Naive thymus-derived CD8-positive, alpha-beta T cell (primary cell): ENCODE data around the gene LTA. TPM values are rescaled to one million over a fixed set of nuclear protein-coding genes. Genes with fewer than 3 reads are reported as not detected.
A peak's percentile ranks its signal among the peaks of the same experiment; 100 is the strongest.

Experiments used
- ATAC-seq, 2 donors: fragments of 150-1000 bp; cut with Tn5 transposase in 1 of 2; sonication (Bioruptor Pico), chemical (Tn5 transposase) in 1 of 2; 1 replicate in 1 of 2; 2 replicates in 1 of 2; pipeline ENCODE4 v1.10.0; 2021; ENCODE audit warnings: mild to moderate bottlenecking in 2 of 2, moderate library complexity in 2 of 2
- POLR2A ChIA-PET: fragments of 350-600 bp; sonication (Branson Sonifier 250); formaldehyde crosslinking; loops from one replicate; lab custom pipeline; 2021; ENCODE audit warnings: antibody characterized with exemption; lab: Charles Lee
- DNase-seq, 10 donors: peaks; one replicate each; pipeline versions ENCODE4 v3.0.0 to v3.0.0-alpha.2; 2020 to 2022
- H3K27ac Mint-ChIP-seq, 10 donors: one replicate each; pipeline ENCODE4 v1.8.0; 2020 to 2022; ENCODE audit warnings: mild to moderate bottlenecking in 10 of 10, mixed read lengths in 10 of 10, moderate library complexity in 4 of 10, inconsistent platforms in 1 of 10
- H3K27me3 Mint-ChIP-seq, 5 donors: one replicate each; pipeline ENCODE4 v1.8.0; 2021 to 2022; ENCODE audit warnings: mixed read lengths in 5 of 5
- H3K36me3 Mint-ChIP-seq, 3 donors: one replicate each; pipeline ENCODE4 v1.8.0; 2020 to 2022; ENCODE audit warnings: mixed read lengths in 3 of 3, mild to moderate bottlenecking in 2 of 3, inconsistent platforms in 1 of 3
- H3K4me1 Mint-ChIP-seq, 4 donors: one replicate each; pipeline ENCODE4 v1.8.0; 2021 to 2022; ENCODE audit warnings: mixed read lengths in 4 of 4
- H3K4me3 Mint-ChIP-seq, 10 donors: one replicate each; pipeline ENCODE4 v1.8.0; 2020 to 2022; ENCODE audit warnings: mild to moderate bottlenecking in 10 of 10, mixed read lengths in 10 of 10, moderate library complexity in 6 of 10, inconsistent platforms in 1 of 10
- H3K9me3 Mint-ChIP-seq, 9 donors: one replicate each; pipeline ENCODE4 v1.8.0; 2020 to 2022; ENCODE audit warnings: mixed read lengths in 9 of 9, mild to moderate bottlenecking in 3 of 9, inconsistent platforms in 1 of 9, moderate library complexity in 1 of 9
- polyA plus RNA-seq, 3 donors: library from polyadenylated mRNA; unstranded; fragments of 300-500 nt; fragmentation: Illumina TruSeq; gene quantifications; one replicate each; pipeline ENCODE4 v1.2.3, GENCODE V29; 2021
- total RNA-seq, 8 experiments: library from RNA in 2 of 8; stranded (reverse) in 2 of 8; gene quantifications; one replicate each; pipeline ENCODE4 v1.2.3 and lab custom pipeline; 2021 to 2026

Gene LTA
- total and polyA plus RNA-seq, 5 experiments from 2014 or later: 11.0 to 40.1 (median 16.2) TPM

DNA sequence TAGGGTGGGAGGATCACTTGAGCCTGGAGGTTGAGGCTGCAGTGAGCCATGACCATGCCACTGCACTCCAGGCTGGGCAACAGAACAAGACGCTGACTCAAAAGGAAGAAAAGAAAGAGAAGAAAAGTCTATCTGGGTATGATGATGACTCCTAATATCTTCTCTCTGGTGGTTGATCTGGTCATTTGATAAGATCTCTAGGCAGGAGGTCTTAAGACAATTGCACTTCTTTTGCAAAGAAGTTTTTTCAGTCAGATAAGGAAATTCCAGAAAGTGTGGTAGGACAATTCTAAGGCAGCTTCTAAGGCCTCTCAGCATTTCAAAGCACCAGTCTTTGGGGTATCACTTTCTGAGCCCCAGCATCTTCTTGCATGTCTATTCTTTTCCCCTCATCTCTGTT lies 35.2 kb downstream of the LTA start:
- Mint-ChIP-seq H3K27me3 (peaks cover 0 to 1% (median 0%) of the 10 kb centered on the region in 5 donors), H3K27ac (no peak overlapping the region), H3K4me1 (peaks cover 0 to 2% (median 0%) of the 10 kb centered on the region in 4 donors), H3K4me3 (no peak overlapping the region), H3K9me3 (no peaks in the 10 kb centered on the region), H3K36me3 (no peaks in the 10 kb centered on the region)
- DNase-seq (no peak), ATAC-seq (no peak)
- POLR2A ChIA-PET: interaction anchor here (0.7 to 1.2 kb wide), 2 partner anchors 22 to 37 kb away, joined by 3 to 9 read pairs; no protein-coding TSS in a partner anchor

DNA sequence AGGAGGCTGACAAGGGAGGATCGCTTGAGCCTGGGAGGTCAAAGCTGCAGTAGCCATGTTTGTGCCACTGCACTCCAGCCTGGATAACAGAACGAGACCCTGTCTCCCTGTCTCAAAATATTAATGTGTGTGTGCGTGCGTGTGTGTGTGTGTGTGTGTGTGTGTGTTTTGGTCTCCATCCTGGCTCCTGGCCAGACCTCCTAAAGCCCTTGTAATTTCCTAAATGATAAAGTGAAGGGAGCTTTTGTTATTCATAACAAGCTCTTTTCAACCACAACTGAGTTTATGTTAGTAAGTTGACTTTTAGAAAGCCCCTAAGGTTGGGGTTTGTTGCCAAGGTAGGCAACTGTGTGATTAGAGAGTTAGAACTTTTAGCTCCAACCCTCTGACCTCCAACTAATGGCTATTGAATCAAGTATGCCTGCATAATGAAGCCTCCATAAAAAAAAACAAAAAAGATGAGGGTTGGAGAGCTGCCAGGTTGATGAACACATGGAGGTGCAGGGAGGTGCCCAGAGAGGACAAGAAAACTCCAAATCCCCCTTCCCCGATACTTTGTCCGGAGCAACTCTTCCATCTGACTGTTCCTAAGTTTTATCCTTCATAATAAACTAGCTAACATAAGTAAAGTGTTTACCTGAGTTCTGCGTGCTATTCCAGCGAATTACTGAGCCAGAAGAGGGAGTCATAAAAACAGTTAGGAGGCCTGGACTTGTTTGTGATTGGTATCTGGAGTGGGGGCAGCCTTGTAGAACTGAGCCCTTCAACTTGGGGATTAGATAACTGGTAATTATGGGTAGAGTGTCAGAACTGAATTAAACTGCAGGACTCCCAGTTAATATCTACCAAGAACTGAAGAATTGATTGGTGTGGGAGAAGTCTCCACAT lies 37.7 kb downstream of the LTA start:
- DNase-seq: no peak
- no peak overlapping the region for H3K4me3 Mint-ChIP-seq
- ATAC-seq: no peak
- no peaks in the 10 kb centered on the region for H3K27me3 Mint-ChIP-seq
- no peaks in the 10 kb centered on the region for H3K9me3 Mint-ChIP-seq
- POLR2A ChIA-PET: interaction anchor here (0.6 to 0.9 kb wide), 3 partner anchors 60 to 144 kb away, joined by 3 to 4 read pairs (median 3); partner anchors contain the start of gene NFKBIL1
- H3K4me1 Mint-ChIP-seq: peaks cover 4 to 11% (median 8%) of the 10 kb centered on the region in 4 donors
- H3K27ac Mint-ChIP-seq: peak overlapping the region in 1 of 10 donors; percentile 42
- no peaks in the 10 kb centered on the region for H3K36me3 Mint-ChIP-seq

DNA sequence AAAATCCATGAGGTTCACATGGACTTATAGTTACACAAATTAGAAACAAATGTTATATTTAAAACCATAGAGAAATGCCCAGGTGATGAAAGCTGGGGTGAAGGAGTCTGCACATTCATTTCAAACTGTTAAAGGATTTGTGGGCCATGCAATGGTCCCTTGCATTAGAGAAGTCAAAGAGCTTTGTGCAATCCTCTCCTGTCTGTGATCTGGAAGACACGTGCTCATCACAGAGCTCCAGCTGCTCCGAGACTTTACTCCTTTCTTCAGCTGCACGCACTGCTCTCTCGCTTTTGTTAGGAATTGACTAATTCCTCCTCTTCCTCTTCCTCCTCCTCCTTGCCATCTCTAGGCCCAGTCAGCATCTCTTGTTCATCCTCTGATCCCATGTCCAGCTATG lies 38.9 kb downstream of the LTA start:
- Mint-ChIP-seq H3K9me3 (no peaks in the 10 kb centered on the region), H3K36me3 (no peaks in the 10 kb centered on the region), H3K4me1 (peaks cover 14 to 23% (median 20%) of the 10 kb centered on the region in 4 donors), H3K27ac (peak overlapping the region in 2 of 10 donors; percentile 34 to 66), H3K4me3 (no peak overlapping the region), H3K27me3 (no peaks in the 10 kb centered on the region)
- DNase-seq (no peak), ATAC-seq (no peak)
- POLR2A ChIA-PET: no interaction called here

DNA sequence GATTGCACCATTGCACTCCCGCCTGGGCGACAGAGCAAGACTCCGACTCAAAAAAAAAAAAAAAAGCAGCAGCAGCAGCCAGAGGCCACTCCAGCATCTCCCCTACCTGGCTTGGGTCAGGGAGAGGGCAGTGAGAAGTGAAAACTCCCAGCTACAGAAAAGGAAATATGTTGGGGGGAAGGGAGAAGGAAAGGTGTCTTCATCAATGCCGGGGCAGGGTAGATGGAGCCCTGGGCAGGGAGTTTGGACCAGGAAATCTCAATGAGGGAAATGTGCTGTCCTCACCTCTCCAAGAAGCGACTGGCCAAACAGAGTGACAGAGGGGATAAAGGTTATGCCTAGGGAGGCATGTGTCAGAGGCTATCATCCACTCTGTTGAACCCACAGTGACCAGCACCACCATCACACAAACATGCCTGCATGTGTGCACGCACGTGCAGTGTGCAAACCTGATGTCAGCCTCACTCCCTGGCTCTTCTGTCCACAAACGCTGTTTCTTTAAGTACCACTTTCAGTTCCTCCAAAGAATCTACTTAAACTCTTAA lies 42.1 kb downstream of the LTA start:
- Mint-ChIP-seq H3K9me3 (no peaks in the 10 kb centered on the region), H3K4me3 (peak overlapping the region in 3 of 10 donors; percentile 79 to 90 (median 82)), H3K27me3 (no peaks in the 10 kb centered on the region), H3K36me3 (no peaks in the 10 kb centered on the region), H3K27ac (peak overlapping the region in 9 of 10 donors; percentile 48 to 97 (median 91)), H3K4me1 (peaks cover 22 to 41% (median 33%) of the 10 kb centered on the region in 4 donors)
- ATAC-seq: no peak
- no peak for DNase-seq
- POLR2A ChIA-PET: interaction anchor here (0.6 to 1.0 kb wide), 3 partner anchors 21 to 315 kb away, joined by 3 to 5 read pairs (median 4); partner anchors contain the start of genes BAG6 and NCR3

GRCh38 chr6:31614684-31615578 lies 42.8 kb downstream of the LTA start, which contains the start of gene AIF1:
Gene AIF1, plus strand, starts transcription at chr6:31615234. Its CDS starts 96 bp downstream, at chr6:31615330.
- Mint-ChIP-seq H3K36me3 (no peaks in the 10 kb centered on the region), H3K4me1 (peaks cover 20 to 45% (median 36%) of the 10 kb centered on the region in 4 donors), H3K27me3 (no peaks in the 10 kb centered on the region), H3K9me3 (no peaks in the 10 kb centered on the region), H3K27ac (peak within 1 kb of the TSS; percentile 86 to 97 (median 92)), H3K4me3 (peak within 1 kb of the TSS; percentile 70 to 90 (median 84))
- ATAC-seq (no peak), DNase-seq (no peak)
- POLR2A ChIA-PET: interaction anchor here (0.6 to 1.4 kb wide), 8 partner anchors 17 to 315 kb away, joined by 3 to 5 read pairs (median 4); partner anchors contain the start of genes BAG6 and NCR3

- DNase-seq (peak in 8 of 10 donors; percentile 34 to 56 (median 43)), ATAC-seq (no peak)
- H3K9me3 Mint-ChIP-seq: no peaks in the 10 kb centered on the region
- peak overlapping the region; percentile 86 to 97 (median 92) for H3K27ac Mint-ChIP-seq
- H3K36me3 Mint-ChIP-seq: no peaks in the 10 kb centered on the region
- POLR2A ChIA-PET: interaction anchor here (0.9 to 1.5 kb wide), 6 partner anchors 18 to 57 kb away, joined by 3 to 5 read pairs (median 4); partner anchors contain the start of genes BAG6, C6orf47 and LTB
- peak overlapping the region; percentile 70 to 90 (median 84) for H3K4me3 Mint-ChIP-seq
- no peaks in the 10 kb centered on the region for H3K27me3 Mint-ChIP-seq
- H3K4me1 Mint-ChIP-seq: peaks cover 22 to 49% (median 38%) of the 10 kb centered on the region in 4 donors
These were observed 43.7 kb downstream of the LTA start for GRCh38 chr6:31615748-31616147.

GRCh38 chr6:31617010-31617409 lies 44.9 kb downstream of the LTA start:
- Mint-ChIP-seq H3K4me3 (peak overlapping the region; percentile 11 to 90 (median 82)), H3K36me3 (peaks cover 0 to 2% (median under 1%) of the 10 kb centered on the region in 3 donors), H3K4me1 (peaks cover 29 to 59% (median 48%) of the 10 kb centered on the region in 4 donors), H3K9me3 (no peaks in the 10 kb centered on the region), H3K27ac (peak overlapping the region; percentile 86 to 97 (median 92)), H3K27me3 (no peaks in the 10 kb centered on the region)
- DNase-seq (no peak), ATAC-seq (no peak)
- POLR2A ChIA-PET: interaction anchor here (0.7 to 1.8 kb wide), 7 partner anchors 35 to 1356 kb away, joined by 3 to 9 read pairs (median 4); partner anchors contain the start of genes BAG6, C6orf47, LTB and MICB

- H3K4me1 Mint-ChIP-seq: peaks cover 31 to 60% (median 46%) of the 10 kb centered on the region in 4 donors
- POLR2A ChIA-PET: interaction anchor here (0.5 to 4.4 kb wide), 11 partner anchors 9 to 215 kb away, joined by 3 to 49 read pairs (median 4); partner anchors contain the start of genes BAG6, C6orf47, CSNK2B and DDX39B
- no peaks in the 10 kb centered on the region for H3K9me3 Mint-ChIP-seq
- peaks cover 0 to 30% (median 6%) of the 10 kb centered on the region in 3 donors for H3K36me3 Mint-ChIP-seq
- H3K27ac Mint-ChIP-seq: peak overlapping the region; percentile 95 to 100 (median 98)
- H3K4me3 Mint-ChIP-seq: peak overlapping the region; percentile 77 to 99 (median 94)
- ATAC-seq: peak; percentile 83
- DNase-seq: peak; percentile 88 to 97 (median 96)
- no peaks in the 10 kb centered on the region for H3K27me3 Mint-ChIP-seq
These were observed 47.9 kb downstream of the LTA start for GRCh38 chr6:31619805-31620585.

DNA sequence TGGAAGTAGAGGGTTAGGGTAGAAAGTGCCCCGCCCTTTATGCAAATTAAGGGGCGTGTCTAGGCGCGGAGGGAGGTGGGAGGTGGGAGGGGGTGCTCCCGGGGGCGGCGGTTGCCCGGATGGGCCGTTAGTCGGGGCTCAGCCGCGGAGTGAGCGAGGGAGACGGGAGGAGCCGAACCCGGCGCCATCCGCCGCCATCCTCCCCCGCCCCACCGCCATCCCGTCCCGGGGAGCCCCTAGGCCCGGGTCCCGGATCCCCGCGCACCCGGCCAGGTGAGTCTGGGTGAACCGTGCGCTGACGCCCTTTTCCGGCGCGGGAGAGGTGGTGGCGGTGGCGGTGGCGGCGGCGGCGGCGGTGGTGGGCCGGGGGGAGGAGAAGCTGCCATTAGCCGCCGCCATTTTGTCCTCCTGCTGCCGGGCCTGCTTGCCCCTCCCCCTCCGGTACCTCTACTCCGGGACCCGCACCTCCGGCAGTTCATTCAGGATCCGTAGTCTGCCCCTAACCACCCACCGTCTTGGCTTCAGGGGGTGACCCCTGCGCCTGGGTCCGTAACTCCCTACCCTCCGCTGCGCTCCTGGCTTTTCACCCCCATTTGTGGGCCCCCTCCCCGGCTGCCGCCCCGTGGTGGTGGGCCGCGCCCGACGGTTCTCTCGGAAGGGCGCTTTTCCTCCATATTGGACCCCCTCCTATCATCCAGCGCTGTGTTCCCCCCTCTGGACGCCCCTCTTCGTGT lies 48.7 kb downstream of the LTA start, which contains the start of gene PRRC2A:
TSS of gene PRRC2A (plus strand) at position 130 of the 734 bp plus-strand sequence. CDS start 2,075 bp downstream, outside the sequence.
- Mint-ChIP-seq H3K27ac (peak within 1 kb of the TSS; percentile 95 to 100 (median 98)), H3K27me3 (no peaks in the 10 kb centered on the region), H3K4me3 (peak within 1 kb of the TSS; percentile 77 to 99 (median 94)), H3K9me3 (no peaks in the 10 kb centered on the region), H3K4me1 (peaks cover 25 to 52% (median 39%) of the 10 kb centered on the region in 4 donors), H3K36me3 (peaks cover 0 to 38% (median 8%) of the 10 kb centered on the region in 3 donors)
- ATAC-seq (peak; percentile 32 to 58), DNase-seq (peak in 4 of 10 donors; percentile 84 to 93 (median 86))
- POLR2A ChIA-PET: interaction anchor here (0.9 to 4.4 kb wide), 11 partner anchors 9 to 242 kb away, joined by 3 to 49 read pairs (median 6); partner anchors contain the start of genes BAG6, C6orf47, CSNK2B and GPANK1
